Keratinocyte (primary cell): Measurements from ENCODE around the gene SPAG5.

Source experiments
- CTCF ChIP-seq, 3 experiments: IDR thresholded peaks in 1 of 3; conservative IDR thresholded peaks in 1 of 3; optimal IDR thresholded peaks in 1 of 3; 2 replicates in 2 of 3; 3 replicates in 1 of 3; pipeline versions ENCODE3 to v1.5.1; 2011; ENCODE audit warnings: low read length in 3 of 3, mild to moderate bottlenecking in 3 of 3, moderate library complexity in 2 of 3, control low read depth in 1 of 3, inconsistent platforms in 1 of 3; ENCODE audit not compliant: insufficient read depth in 2 of 3; ENCODE audit errors: extremely low read depth in 1 of 3
- EZH2 ChIP-seq: IDR thresholded peaks from one replicate; pipeline ENCODE4 v1.6.1; 2012; ENCODE audit warnings: inconsistent platforms, mild to moderate bottlenecking, low read length, moderate library complexity

- TF ChIP-seq CTCF (optimal IDR thresholded peaks at IDR 0.05 in 1 of 3, IDR thresholded peaks at IDR 0.05 in 1 of 3, conservative IDR thresholded peaks at IDR 0.05 in 1 of 3; ENCODE audit: extremely low read depth in 1 of 3, insufficient read depth in 2 of 3, low read length in 3 of 3) (peak in 2 of 3 experiments; percentile 16 to 17), EZH2 (no peak)
Observed at GRCh38 chr17:28575126-28575795, 23.6 kb downstream of the SPAG5 start.
